ENCODE data around the gene ALKBH5.

Gene ALKBH5

GRCh38 chr17:18250708-18251107, 67.1 kb downstream of the ALKBH5 start:
- peaks cover 58% of the 10 kb centered on the region for H3K79me1 ChIP-seq (replicated peaks; ENCODE audit: low read length, poor library complexity, severe bottlenecking)
- no peak for DNase-seq

GRCh38 chr17:18251204-18251603, 67.6 kb downstream of the ALKBH5 start:
- no peak overlapping the region for H3K9ac ChIP-seq (ENCODE audit: low read length)
- H2BK5ac ChIP-seq (ENCODE audit: low read depth, low read length, poor library complexity, severe bottlenecking), result no peak overlapping the region
- no peak for DNase-seq
- peaks cover 94 to 95% of the 10 kb centered on the region in 2 experiments for H3K36me3 ChIP-seq (ENCODE audit: control insufficient read depth in 1 of 2, insufficient read depth in 2 of 2, low read depth in 1 of 2, low read length in 2 of 2)
- WGBS, result 96% methylated on average over 15 of the region's 15 CpGs
- no peak overlapping the region for H4K91ac ChIP-seq (ENCODE audit: low read length)
- no peak overlapping the region for H2BK12ac ChIP-seq (ENCODE audit: low read length in 2 of 2)
- no peak overlapping the region for H3K18ac ChIP-seq (ENCODE audit: low read depth in 1 of 2, low read length in 2 of 2)
- peaks cover 59% of the 10 kb centered on the region for H3K79me1 ChIP-seq (replicated peaks; ENCODE audit: low read length, poor library complexity, severe bottlenecking)
- no peak overlapping the region for H3K4me3 ChIP-seq (ENCODE audit: insufficient read depth in 1 of 2, low read depth in 1 of 2, low read length in 2 of 2)
- no peak overlapping the region for H3K14ac ChIP-seq (ENCODE audit: low read length in 2 of 2)
- no peak overlapping the region for H3K23ac ChIP-seq (ENCODE audit: low read length in 2 of 2)
- no peaks in the 10 kb centered on the region for H3K27me3 ChIP-seq (ENCODE audit: control insufficient read depth in 1 of 2, insufficient read depth in 1 of 2, low read length in 2 of 2)
- H3K9me3 ChIP-seq (ENCODE audit: control insufficient read depth, low read length), result no peaks in the 10 kb centered on the region
- H4K8ac ChIP-seq (ENCODE audit: low read length), result no peak overlapping the region
- H2AFZ ChIP-seq (ENCODE audit: low read depth, low read length), result no peak overlapping the region
- peaks cover 11% of the 10 kb centered on the region for H3K4me1 ChIP-seq (ENCODE audit: control insufficient read depth, insufficient read depth, low read depth, low read length)
- no peak overlapping the region for H3K27ac ChIP-seq (ENCODE audit: low read length, poor library complexity, severe bottlenecking)
- H3K4me2 ChIP-seq (ENCODE audit: low read length, poor library complexity, severe bottlenecking), result no peak overlapping the region
- no peak overlapping the region for H3K4ac ChIP-seq (ENCODE audit: low read depth in 1 of 2, low read length in 2 of 2)
- H2BK120ac ChIP-seq (ENCODE audit: low read depth, low read length), result no peak overlapping the region
- H2BK15ac ChIP-seq (ENCODE audit: low read depth, poor library complexity, severe bottlenecking), result no peak overlapping the region
- no peak overlapping the region for H2AK5ac ChIP-seq (ENCODE audit: low read length, severe bottlenecking)

More at GRCh38 chr17:18250708-18251107, 67.1 kb downstream of the ALKBH5 start:
- Histone ChIP-seq H3K27ac (ENCODE audit: low read length, poor library complexity, severe bottlenecking) (no peak overlapping the region), H3K18ac (ENCODE audit: low read depth in 1 of 2, low read length in 2 of 2) (no peak overlapping the region), H3K9ac (ENCODE audit: low read length) (no peak overlapping the region), H3K27me3 (ENCODE audit: control insufficient read depth in 1 of 2, insufficient read depth in 1 of 2, low read length in 2 of 2) (no peaks in the 10 kb centered on the region), H2BK15ac (ENCODE audit: low read depth, poor library complexity, severe bottlenecking) (no peak overlapping the region), H3K4me3 (ENCODE audit: insufficient read depth in 1 of 2, low read depth in 1 of 2, low read length in 2 of 2) (peak overlapping the region in 1 of 2 experiments; percentile 17), H3K36me3 (ENCODE audit: control insufficient read depth in 1 of 2, insufficient read depth in 2 of 2, low read depth in 1 of 2, low read length in 2 of 2) (peaks cover 94 to 96% of the 10 kb centered on the region in 2 experiments), H4K8ac (ENCODE audit: low read length) (no peak overlapping the region), H3K23ac (ENCODE audit: low read length in 2 of 2) (no peak overlapping the region), H3K9me3 (ENCODE audit: control insufficient read depth, low read length) (no peaks in the 10 kb centered on the region), H4K91ac (ENCODE audit: low read length) (no peak overlapping the region), H2BK120ac (ENCODE audit: low read depth, low read length) (no peak overlapping the region), H2BK5ac (ENCODE audit: low read depth, low read length, poor library complexity, severe bottlenecking) (no peak overlapping the region), H3K4ac (ENCODE audit: low read depth in 1 of 2, low read length in 2 of 2) (no peak overlapping the region), H3K4me1 (ENCODE audit: control insufficient read depth, insufficient read depth, low read depth, low read length) (peaks cover 8% of the 10 kb centered on the region), H2AK5ac (ENCODE audit: low read length, severe bottlenecking) (no peak overlapping the region), H3K14ac (ENCODE audit: low read length in 2 of 2) (no peak overlapping the region), H3K4me2 (ENCODE audit: low read length, poor library complexity, severe bottlenecking) (no peak overlapping the region), H2BK12ac (ENCODE audit: low read length in 2 of 2) (no peak overlapping the region), H2AFZ (ENCODE audit: low read depth, low read length) (no peak overlapping the region)
- WGBS, result 98% methylated on average over 14 of the region's 14 CpGs

GRCh38 chr17:18252160-18252559, 68.5 kb downstream of the ALKBH5 start:
- no peak overlapping the region for H3K18ac ChIP-seq (ENCODE audit: low read depth in 1 of 2, low read length in 2 of 2)

GRCh38 chr17:18253187-18253884, 69.7 kb downstream of the ALKBH5 start:
- peak overlapping the region; percentile 2 for H4K91ac ChIP-seq (ENCODE audit: low read length)
- no peak overlapping the region for H3K4me3 ChIP-seq (ENCODE audit: insufficient read depth in 1 of 2, low read depth in 1 of 2, low read length in 2 of 2)
- WGBS, result 94% methylated on average over 16 of the region's 16 CpGs

More at GRCh38 chr17:18252160-18252559, 68.5 kb downstream of the ALKBH5 start:
- WGBS, result 96% methylated on average over 3 of the region's 5 CpGs
- Histone ChIP-seq H3K36me3 (ENCODE audit: control insufficient read depth in 1 of 2, insufficient read depth in 2 of 2, low read depth in 1 of 2, low read length in 2 of 2) (peaks cover 93% of the 10 kb centered on the region in 2 experiments), H3K9ac (ENCODE audit: low read length) (no peak overlapping the region), H3K4me1 (ENCODE audit: control insufficient read depth, insufficient read depth, low read depth, low read length) (peaks cover 18% of the 10 kb centered on the region), H3K9me3 (ENCODE audit: control insufficient read depth, low read length) (no peaks in the 10 kb centered on the region), H3K27me3 (ENCODE audit: control insufficient read depth in 1 of 2, insufficient read depth in 1 of 2, low read length in 2 of 2) (no peaks in the 10 kb centered on the region), H2AFZ (ENCODE audit: low read depth, low read length) (no peak overlapping the region), H3K27ac (ENCODE audit: low read length, poor library complexity, severe bottlenecking) (no peak overlapping the region), H2BK5ac (ENCODE audit: low read depth, low read length, poor library complexity, severe bottlenecking) (no peak overlapping the region), H3K4me2 (ENCODE audit: low read length, poor library complexity, severe bottlenecking) (no peak overlapping the region), H3K79me1 (replicated peaks; ENCODE audit: low read length, poor library complexity, severe bottlenecking) (peaks cover 55% of the 10 kb centered on the region), H2BK12ac (ENCODE audit: low read length in 2 of 2) (no peak overlapping the region), H2BK120ac (ENCODE audit: low read depth, low read length) (no peak overlapping the region), H3K23ac (ENCODE audit: low read length in 2 of 2) (no peak overlapping the region), H3K4me3 (ENCODE audit: insufficient read depth in 1 of 2, low read depth in 1 of 2, low read length in 2 of 2) (no peak overlapping the region), H3K4ac (ENCODE audit: low read depth in 1 of 2, low read length in 2 of 2) (no peak overlapping the region), H2AK5ac (ENCODE audit: low read length, severe bottlenecking) (no peak overlapping the region), H3K14ac (ENCODE audit: low read length in 2 of 2) (no peak overlapping the region), H4K8ac (ENCODE audit: low read length) (no peak overlapping the region), H2BK15ac (ENCODE audit: low read depth, poor library complexity, severe bottlenecking) (no peak overlapping the region), H4K91ac (ENCODE audit: low read length) (no peak overlapping the region)
- DNase-seq, result no peak

More at GRCh38 chr17:18253187-18253884, 69.7 kb downstream of the ALKBH5 start:
- H3K4me1 ChIP-seq (ENCODE audit: control insufficient read depth, insufficient read depth, low read depth, low read length), result peaks cover 21% of the 10 kb centered on the region
- H2BK12ac ChIP-seq (ENCODE audit: low read length in 2 of 2), result no peak overlapping the region
- no peak overlapping the region for H3K4me2 ChIP-seq (ENCODE audit: low read length, poor library complexity, severe bottlenecking)
- H3K27ac ChIP-seq (ENCODE audit: low read length, poor library complexity, severe bottlenecking), result no peak overlapping the region
- H3K9ac ChIP-seq (ENCODE audit: low read length), result no peak overlapping the region
- H2BK15ac ChIP-seq (ENCODE audit: low read depth, poor library complexity, severe bottlenecking), result no peak overlapping the region
- peaks cover 81 to 83% of the 10 kb centered on the region in 2 experiments for H3K36me3 ChIP-seq (ENCODE audit: control insufficient read depth in 1 of 2, insufficient read depth in 2 of 2, low read depth in 1 of 2, low read length in 2 of 2)
- no peak overlapping the region for H2BK120ac ChIP-seq (ENCODE audit: low read depth, low read length)
- H2AFZ ChIP-seq (ENCODE audit: low read depth, low read length), result no peak overlapping the region
- H3K9me3 ChIP-seq (ENCODE audit: control insufficient read depth, low read length), result no peaks in the 10 kb centered on the region
- H3K23ac ChIP-seq (ENCODE audit: low read length in 2 of 2), result no peak overlapping the region
- peaks cover 49% of the 10 kb centered on the region for H3K79me1 ChIP-seq (replicated peaks; ENCODE audit: low read length, poor library complexity, severe bottlenecking)
- H2BK5ac ChIP-seq (ENCODE audit: low read depth, low read length, poor library complexity, severe bottlenecking), result no peak overlapping the region
- H3K18ac ChIP-seq (ENCODE audit: low read depth in 1 of 2, low read length in 2 of 2), result no peak overlapping the region
- H3K14ac ChIP-seq (ENCODE audit: low read length in 2 of 2), result no peak overlapping the region
- H3K4ac ChIP-seq (ENCODE audit: low read depth in 1 of 2, low read length in 2 of 2), result no peak overlapping the region
- no peaks in the 10 kb centered on the region for H3K27me3 ChIP-seq (ENCODE audit: control insufficient read depth in 1 of 2, insufficient read depth in 1 of 2, low read length in 2 of 2)
- no peak overlapping the region for H2AK5ac ChIP-seq (ENCODE audit: low read length, severe bottlenecking)
- no peak overlapping the region for H4K8ac ChIP-seq (ENCODE audit: low read length)
- no peak for DNase-seq
